Activated CD8-positive, alpha-beta memory T cell treated with anti-CD3 and anti-CD28 coated beads, Interleukin-2, amount 50 U/mL, for 48 hours (primary cell): ENCODE measurements around the gene ANO6.
"Not testable (repeated sequence)": the region's sequence is repeated elsewhere in the genome, so short reads cannot be mapped to it uniquely, and the experiment has no call there.

Experiments
- DNase-seq: peaks from one replicate; pipeline ENCODE4 v3.0.0-alpha.2; 2020

ANO6 gene

GRCh38 chr12:45242180-45242579 is 26.3 kb downstream of the ANO6 start:
- DNase-seq, result no peak

DNA sequence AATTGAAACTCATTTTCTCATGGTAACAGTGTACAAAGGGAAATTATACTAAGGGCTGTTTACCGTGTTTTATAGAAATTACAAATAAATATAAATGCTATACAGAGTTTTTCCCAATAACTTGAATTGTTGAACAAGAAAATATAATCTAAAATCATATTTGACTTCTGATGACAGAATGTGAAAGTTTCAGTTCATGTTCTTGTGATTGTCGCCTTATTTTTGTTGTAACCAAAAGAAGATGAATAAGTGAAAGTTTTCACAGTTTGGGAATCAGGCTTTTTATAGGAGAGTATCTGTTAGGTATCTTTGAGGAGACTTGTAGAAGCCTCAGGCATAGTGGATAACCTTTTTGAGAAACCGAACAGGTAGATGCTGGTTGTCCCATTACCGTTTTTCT is 28.1 kb downstream of the ANO6 start:
- no peak for DNase-seq

- no peak for DNase-seq
Observed at GRCh38 chr12:45244561-45245343, 28.9 kb downstream of the ANO6 start.

GRCh38 chr12:45246236-45246635 is 30.3 kb downstream of the ANO6 start:
- DNase-seq, result no peak

GRCh38 chr12:45247589-45247988 is 31.7 kb downstream of the ANO6 start:
- no peak for DNase-seq

- no peak for DNase-seq
Observed at GRCh38 chr12:45248095-45248494, 32.2 kb downstream of the ANO6 start.

- DNase-seq, result no peak
Observed at GRCh38 chr12:45254254-45254653, 38.4 kb downstream of the ANO6 start.

DNA sequence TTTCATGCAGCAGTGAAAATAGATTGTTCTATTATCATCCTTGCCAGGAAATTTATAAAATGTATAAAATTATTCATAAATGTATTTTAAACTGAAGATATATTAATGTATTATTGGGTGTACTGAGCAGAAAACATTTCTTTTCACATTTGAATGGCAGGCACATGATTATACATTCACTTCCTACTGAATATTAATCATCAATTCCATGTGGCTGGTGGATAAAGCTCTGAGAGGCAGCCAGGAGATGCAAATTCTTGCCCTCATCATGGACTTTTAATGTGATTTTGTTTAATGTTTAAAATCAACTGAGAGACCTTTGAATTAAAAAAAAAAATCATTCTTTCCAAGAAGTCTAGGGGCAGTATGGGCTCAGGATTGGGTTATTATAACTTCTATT is 40.8 kb downstream of the ANO6 start:
- DNase-seq, result no peak

DNA sequence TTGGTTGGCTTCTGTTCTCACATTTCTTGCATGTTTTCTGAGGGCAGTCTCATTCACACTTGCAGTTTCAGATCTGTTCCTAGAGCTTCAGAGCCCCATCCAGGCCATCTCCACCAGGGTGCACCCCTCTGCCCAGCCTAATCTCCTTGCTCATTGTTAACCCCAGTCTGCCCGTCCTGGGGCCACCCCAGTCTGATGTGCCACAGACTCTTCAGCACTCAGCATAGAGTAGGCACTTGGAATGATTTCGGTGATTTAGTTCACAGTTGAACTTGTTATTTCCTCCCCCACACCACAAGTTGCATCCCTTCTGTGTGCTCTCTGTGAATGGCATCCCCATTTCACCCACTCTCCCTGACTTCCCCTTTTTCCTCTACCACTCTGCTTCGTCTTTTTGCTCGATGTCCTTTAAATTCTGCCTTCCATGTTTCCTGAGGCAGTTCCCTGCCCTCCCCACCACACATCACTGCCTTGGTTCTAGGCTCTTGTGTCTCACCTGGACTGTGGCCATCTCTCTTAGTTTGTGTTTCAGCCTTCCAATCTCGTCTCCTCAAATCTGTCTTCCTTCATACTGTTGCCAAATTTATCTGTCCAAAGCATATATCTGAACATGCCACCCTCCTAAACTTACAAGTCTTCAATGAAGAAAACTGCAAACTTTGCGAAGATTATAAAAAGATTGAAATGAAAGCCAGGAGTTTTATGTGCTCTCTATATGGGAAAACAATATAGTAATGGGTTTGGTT is 41.5 kb downstream of the ANO6 start:
- DNase-seq, result no peak

DNA sequence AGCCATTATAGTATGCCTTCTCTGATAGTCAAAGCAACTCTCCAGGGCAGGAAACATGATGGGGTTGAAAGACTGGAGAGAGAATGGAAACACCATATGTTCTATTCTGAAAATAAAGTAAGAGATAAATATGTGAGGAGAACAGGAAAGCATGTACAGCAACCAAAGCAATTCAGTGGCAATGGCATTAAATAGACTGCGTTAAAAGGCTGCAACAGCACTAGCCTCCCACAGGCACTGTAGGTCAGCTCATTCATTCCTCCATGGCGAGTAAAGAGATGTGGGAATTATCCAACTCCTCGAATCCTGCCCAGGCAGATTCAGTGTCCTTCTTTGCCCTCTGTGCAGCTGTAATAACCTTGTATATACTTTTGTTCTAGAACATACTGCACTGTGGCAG is 43.8 kb downstream of the ANO6 start:
- no peak for DNase-seq

- no peak for DNase-seq
Observed at GRCh38 chr12:45260104-45260815, 44.4 kb downstream of the ANO6 start.

DNA sequence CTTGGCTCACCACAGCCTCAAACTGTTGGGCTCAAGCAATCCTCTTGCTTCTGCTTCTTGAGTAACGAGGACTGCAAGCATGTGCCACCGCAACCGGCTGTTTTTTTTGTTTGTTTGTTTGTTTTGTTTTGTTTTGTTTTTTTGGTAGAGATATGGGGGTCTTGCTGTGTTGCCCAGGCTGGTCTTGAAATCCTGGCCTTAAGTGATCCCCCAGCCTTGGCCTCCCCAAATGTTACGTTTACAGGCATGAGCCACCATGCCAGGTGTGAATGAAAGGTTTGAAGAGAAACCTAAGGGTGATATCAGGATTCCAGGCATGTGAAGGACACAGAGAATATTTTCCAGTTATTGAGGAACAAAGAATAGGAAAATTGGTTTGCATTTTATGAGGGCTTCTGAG is 45.0 kb downstream of the ANO6 start:
- DNase-seq, result no peak

DNA sequence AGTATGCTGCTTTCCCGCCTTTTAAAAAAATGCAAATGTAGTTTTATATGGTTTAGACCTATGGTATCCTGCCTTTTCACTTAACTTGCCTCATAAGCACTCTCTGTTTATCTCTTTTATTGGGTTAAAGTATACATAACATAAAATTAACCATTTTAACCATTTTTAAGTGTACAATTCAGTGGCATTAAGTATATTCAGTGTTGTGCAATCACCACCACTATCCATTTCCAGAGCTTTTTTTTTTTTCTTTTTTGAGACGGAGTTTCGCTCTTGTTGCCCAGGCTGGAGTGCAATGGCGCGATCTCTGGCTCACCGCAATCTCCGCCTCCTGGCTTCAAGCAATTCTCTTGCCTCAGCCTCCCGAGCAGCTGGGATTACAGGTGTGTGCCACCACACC is 46.3 kb downstream of the ANO6 start:
- DNase-seq, result not testable (repeated sequence)

DNA sequence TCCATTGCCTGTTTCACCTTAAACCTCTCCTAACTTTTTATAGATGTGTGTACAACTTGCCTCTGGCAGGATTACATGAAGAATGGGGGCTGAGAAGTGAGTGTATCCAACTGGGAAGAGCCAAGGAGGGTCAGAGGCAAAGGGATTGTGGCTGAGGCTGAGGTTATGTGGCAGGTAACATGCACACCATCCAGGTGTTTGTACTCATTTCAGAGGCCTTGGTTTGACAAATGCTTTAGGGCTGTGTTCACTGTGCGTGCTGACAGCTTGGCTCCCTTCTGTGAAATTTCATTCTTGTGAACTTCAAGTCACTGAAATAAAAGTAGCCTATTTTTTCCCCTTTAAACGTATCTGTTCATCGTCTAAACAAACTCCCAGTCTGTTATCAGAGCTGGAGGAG is 47.7 kb downstream of the ANO6 start:
- no peak for DNase-seq

DNA sequence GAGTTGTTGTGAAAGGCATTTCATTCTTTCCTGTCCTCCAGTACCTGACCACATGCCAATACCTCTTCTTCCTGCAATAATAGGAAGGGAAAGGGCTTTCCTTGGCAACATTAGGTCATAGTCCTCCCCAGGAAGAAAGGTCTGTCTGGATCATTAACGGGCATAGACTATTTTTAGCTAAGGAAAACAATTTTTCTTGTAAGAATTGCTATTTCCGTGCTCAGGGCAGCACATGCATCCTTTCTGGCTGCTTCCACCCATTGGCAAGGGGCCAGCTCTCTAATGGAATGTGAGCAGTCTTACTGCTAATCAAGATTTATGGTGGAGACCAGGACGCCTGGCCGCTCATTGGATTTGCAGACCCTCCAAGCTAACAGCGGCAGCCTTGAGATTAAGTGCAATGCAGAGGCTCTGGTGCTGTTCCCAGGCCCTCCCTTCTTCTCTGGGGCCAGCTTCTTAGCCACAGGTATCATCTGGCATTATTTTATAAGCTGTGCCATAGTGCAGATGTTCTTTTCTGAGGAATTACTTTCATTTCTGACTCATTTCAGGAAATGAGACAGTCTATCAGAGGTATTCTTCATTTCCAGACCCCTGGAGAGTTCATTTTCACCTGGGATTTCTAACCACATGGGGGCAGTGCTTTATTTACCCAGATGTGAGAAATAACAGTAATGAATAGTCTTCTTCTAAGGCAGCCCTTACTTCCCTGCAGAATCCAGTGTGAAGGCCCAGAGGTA is 52.9 kb downstream of the ANO6 start:
- no peak for DNase-seq

- DNase-seq, result no peak
Observed at GRCh38 chr12:45269412-45269751, 53.5 kb downstream of the ANO6 start.

GRCh38 chr12:45270951-45271350 is 55.1 kb downstream of the ANO6 start:
- no peak for DNase-seq

- no peak for DNase-seq
Observed at GRCh38 chr12:45273717-45274271, 57.9 kb downstream of the ANO6 start.

- DNase-seq, result no peak
Observed at GRCh38 chr12:45276154-45276755, 60.4 kb downstream of the ANO6 start.

DNA sequence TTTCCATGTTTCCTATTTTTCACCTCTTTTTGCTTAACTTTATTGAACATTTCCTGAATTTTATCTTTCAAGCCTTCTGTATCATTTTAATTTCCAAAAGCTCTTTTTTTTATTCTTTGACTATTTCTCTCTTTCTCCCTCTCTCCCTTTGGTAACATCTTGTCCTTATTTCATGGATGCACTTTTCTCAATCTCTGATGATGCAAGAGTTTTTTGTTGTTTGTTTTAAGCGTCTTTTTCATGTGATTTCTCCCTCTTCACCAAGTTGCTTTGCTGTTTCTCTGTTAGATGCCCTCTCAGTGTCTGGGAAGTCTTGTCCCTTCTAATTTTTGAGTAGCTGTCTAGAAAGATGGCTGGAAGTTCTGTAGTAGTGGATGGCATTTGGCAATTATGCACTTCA is 62.6 kb downstream of the ANO6 start:
- no peak for DNase-seq

DNA sequence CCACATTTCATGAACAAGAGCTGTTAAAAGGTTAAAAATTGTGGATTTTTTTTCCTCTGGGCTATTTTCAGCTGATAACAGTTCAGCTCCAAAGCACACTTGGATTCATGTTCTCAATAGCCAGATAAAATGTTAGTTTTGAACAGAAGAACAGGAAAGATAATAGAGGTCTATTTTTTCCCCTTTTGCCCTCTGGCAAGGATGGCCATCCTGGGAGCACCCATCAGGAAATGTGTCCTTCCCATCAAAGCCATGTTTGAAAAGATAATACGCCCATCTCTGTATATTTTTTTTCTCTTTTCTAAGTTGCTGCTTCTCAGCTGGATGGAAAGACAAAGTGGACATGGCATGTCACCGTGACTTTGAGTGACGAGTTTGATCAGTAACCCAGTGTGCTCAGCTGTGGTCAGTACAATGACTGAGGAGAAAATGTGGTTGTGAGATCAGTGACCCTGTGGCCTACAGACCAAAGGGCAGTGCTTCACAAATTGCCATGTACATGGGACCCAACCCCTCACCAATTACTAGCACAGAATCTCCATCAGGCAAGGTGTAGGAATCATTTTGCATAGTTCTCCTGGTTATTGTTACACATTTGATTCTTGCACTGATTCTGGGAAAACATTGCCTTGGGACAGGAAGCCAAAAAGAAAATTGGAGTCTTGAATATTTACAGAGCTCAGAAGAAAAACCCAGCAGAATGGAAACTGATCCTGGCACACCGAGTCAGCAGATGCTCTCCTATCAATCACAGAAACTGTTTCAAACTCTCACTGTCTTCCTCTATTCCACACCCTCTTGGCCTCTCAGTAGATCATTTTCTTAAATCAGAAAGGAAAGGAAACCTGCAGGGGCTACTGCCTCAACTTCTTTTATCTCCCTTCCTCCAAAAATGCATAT is 64.3 kb downstream of the ANO6 start:
- DNase-seq, result no peak
